NCI-H2107 treated with DMSO at 0.1 percent for 48 hours (cell line): ENCODE results near the gene ST6GAL1.
"Not testable (repeated sequence)": the region's sequence is repeated elsewhere in the genome, so short reads cannot be mapped to it uniquely, and the experiment has no call there.

Experiments used
- DNase-seq: peaks from one replicate; lab custom pipeline; 2025; ENCODE audit not compliant: unreplicated experiment; lab: John Stamatoyannopoulos, UW

Gene ST6GAL1

GRCh38 chr3:186991470-186991869 is 61.1 kb downstream of the ST6GAL1 start:
- no peak for DNase-seq

GRCh38 chr3:186992096-186992495 is 61.8 kb downstream of the ST6GAL1 start:
- DNase-seq, result not testable (repeated sequence)

GRCh38 chr3:186993210-186993782 is 63.0 kb downstream of the ST6GAL1 start:
- DNase-seq, result no peak

GRCh38 chr3:186994000-186994955 is 64.0 kb downstream of the ST6GAL1 start:
- no peak for DNase-seq

GRCh38 chr3:186996356-186996755 is 66.0 kb downstream of the ST6GAL1 start:
- peak; percentile 34 for DNase-seq

- DNase-seq, result no peak
These were observed 66.7 kb downstream of the ST6GAL1 start for GRCh38 chr3:186997061-186997460.

GRCh38 chr3:186997473-186997939 is 67.2 kb downstream of the ST6GAL1 start:
- no peak for DNase-seq

GRCh38 chr3:186998937-186999368 is 68.6 kb downstream of the ST6GAL1 start:
- peak; percentile 52 for DNase-seq

- DNase-seq, result no peak
These were observed 70.4 kb downstream of the ST6GAL1 start for GRCh38 chr3:187000711-187001151.

- no peak for DNase-seq
These were observed 72.6 kb downstream of the ST6GAL1 start for GRCh38 chr3:187002915-187003314.

- no peak for DNase-seq
These were observed 75.6 kb downstream of the ST6GAL1 start for GRCh38 chr3:187005827-187006481.

GRCh38 chr3:187006864-187007630 is 76.7 kb downstream of the ST6GAL1 start:
- no peak for DNase-seq

- not testable (repeated sequence) for DNase-seq
These were observed 80.1 kb downstream of the ST6GAL1 start for GRCh38 chr3:187010382-187010781.

- DNase-seq, result no peak
These were observed 81.6 kb downstream of the ST6GAL1 start for GRCh38 chr3:187011915-187012314.

- DNase-seq, result no peak
These were observed 82.3 kb downstream of the ST6GAL1 start for GRCh38 chr3:187012609-187013051.

- no peak for DNase-seq
These were observed 82.9 kb downstream of the ST6GAL1 start for GRCh38 chr3:187013159-187013716.

GRCh38 chr3:187014417-187014864 is 84.1 kb downstream of the ST6GAL1 start:
- DNase-seq, result no peak

GRCh38 chr3:187015903-187016638 is 85.7 kb downstream of the ST6GAL1 start:
- DNase-seq, result peak; percentile 88

GRCh38 chr3:187016639-187017345 is 86.5 kb downstream of the ST6GAL1 start:
- no peak for DNase-seq
